DLD1 (cell line): ENCODE measurements around the gene ADAMTSL5.
"Not testable (repeated sequence)": the region's sequence is repeated elsewhere in the genome, so short reads cannot be mapped to it uniquely, and the experiment has no call there.

Experiments
- in situ Hi-C: cut with HindIII; loops from 2 replicates; pipeline ENCODE4 v1.10.0; 2017; ENCODE audit warnings: low sequenced_read_pairs

The ADAMTSL5 gene

GRCh38 chr19:1482361-1483130 is 30.3 kb downstream of the ADAMTSL5 start:
- in situ Hi-C loops: no loop called here

DNA sequence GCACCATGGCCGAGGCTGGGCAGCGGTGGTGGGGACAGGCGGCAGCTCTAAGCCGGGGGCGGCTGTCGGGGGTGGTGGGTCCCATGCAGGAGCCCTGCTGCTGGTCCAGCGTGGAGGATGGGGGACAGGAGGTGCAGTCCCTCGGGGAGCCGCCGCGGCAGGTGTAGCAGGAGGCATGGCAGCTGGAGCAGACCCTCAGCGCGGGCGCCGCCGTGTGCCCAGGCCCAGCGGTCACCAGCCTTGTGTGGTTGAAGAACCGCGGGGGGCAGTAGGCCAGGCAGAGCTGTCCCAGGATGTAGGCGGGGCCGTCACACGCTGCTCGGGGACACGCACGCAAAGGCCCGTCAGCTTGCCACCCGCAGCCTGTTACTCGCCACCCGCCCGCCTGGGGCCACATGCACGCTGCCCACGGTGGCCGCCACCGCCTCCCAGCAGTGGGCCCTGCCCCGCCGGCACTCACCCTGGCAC is 30.9 kb downstream of the ADAMTSL5 start:
- in situ Hi-C loops: no loop called here

DNA sequence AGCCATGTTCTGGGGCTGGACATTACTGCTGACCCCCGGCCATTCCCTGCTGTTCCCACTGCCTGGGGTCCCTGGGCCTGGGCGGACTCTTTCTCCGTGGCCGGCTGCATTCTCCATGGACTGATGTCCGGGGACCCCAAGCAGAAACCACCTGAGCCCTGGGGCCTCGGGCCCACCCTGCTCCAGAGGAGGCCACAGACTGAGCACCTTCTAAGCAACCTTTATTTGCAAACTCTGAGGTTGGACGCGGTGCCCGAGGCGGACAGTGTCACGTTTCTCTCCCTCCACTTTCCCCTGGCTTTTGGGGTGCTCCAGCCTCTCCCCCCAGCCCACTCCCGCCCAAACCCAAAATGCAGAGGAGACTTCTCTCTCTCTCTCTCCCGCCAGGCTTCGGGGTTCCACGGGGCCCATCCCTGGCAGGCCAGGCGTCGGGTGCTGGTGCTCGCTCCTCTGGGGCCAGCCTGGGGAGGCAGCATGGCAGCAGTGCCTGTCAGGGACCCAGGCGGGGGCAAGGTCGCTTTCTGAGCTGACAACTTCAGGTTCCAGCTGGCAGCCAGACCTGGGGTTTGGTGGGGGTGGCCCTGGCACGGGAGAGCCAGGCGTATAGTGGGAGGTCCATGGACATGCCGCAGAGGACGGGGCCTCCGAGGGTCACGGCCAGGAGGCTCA is 31.5 kb downstream of the ADAMTSL5 start:
- in situ Hi-C loops: no loop called here

DNA sequence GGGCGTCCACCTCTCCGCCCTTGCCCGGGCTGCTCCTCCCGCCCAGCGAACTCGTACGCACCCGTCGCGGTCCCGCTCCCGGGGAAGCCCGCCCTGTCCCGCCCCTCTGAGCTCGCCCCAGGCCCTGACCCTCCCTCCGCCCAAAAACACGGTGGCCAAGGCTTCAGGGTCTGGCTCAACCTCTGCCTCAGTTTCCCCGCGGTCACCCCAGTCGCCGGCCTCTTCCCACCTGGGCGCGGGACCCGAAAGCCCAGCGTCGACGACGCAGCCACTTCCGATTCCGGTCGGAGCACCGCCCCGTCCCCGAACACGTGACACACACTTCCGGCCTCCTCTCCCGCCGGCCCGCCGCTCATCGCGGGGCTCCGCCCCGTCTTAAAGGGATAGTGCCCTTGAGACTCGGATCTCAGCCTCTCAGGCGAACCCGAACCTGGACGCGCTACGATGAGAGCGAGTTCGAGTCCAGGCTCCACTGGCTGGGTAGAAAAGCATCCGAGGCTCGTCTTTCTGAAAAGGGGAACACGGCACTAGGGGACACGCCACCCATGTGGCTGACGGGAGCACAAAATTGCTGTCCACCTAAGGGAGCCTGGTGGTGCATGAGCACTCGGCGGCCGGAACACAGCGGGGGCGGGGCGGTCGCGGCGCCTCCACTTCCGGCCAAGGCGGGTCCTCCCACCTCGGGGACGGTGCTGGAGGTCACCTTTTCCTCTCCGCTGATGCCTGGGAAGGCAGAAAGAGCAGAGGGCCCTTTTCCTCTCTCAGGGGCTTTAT is 33.7 kb downstream of the ADAMTSL5 start, which contains the start of gene C19orf25:
Gene C19orf25, minus strand, starts transcription at position 282 of the 774 bp plus-strand sequence. CDS start 312 bp downstream, outside the sequence.
- in situ Hi-C loops: no loop called here

DNA sequence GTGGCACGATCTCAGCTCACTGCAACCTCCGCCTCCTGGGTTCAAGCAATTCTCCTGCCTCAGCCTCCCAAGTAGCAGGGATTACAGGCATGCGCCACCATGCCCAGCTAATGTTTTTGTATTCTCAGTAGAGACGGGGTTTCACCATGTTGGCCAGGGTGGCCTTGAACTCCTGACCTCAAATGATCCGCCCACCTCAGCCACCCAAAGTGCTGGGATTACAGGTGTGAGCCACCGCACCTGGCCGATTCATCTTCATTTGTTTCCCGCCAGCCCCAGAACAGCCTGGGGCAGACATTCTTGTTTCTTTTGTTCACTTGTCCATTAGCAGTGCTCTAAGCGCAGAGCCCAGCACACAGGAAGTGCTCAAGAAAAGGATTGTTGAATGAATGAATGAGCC is 35.8 kb downstream of the ADAMTSL5 start:
- in situ Hi-C loops: not testable (repeated sequence)

GRCh38 chr19:1475751-1476437 is 36.9 kb downstream of the ADAMTSL5 start:
- in situ Hi-C loops: no loop called here

- in situ Hi-C loops: no loop called here
These were observed 38.0 kb downstream of the ADAMTSL5 start for GRCh38 chr19:1474765-1475351.

- in situ Hi-C loops: no loop called here
These were observed 38.6 kb downstream of the ADAMTSL5 start for GRCh38 chr19:1474011-1474764.

DNA sequence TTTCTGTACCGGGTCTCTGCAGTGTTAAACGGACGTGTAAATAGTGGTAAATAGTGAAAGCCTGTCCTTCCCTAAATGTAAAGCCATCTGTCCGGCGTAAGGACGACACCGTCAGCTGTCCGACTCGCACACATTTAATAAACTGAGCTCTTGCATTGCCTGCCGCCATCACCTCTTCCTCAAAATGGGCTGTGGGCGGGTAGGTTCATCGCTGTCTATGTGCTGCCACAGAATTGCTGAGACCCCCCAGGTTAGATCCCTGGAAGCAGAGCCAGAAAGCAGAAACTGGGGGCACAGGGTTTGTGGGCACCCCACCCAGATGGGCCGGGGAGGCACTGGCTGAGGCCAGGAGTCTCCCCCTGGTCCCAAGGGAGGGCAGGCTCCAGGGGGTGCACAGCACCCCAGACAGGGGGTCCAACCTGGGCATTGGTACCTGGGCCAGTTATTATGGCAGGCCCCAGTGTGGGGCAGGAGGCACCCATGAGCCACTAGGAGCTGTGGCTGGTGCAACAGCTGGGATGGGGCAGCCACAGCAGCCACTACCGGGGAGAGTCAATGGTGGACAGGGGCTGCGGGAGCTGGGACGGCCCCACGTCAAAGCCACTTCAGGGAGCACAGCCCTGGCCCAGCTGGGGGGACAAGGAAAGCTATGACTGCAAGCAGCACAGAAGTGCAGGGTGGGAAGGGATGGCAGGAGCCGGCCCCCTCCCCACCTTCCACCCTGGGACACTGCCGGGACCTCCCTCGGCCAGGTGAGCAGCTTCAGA is 39.6 kb downstream of the ADAMTSL5 start:
- in situ Hi-C loops: no loop called here

DNA sequence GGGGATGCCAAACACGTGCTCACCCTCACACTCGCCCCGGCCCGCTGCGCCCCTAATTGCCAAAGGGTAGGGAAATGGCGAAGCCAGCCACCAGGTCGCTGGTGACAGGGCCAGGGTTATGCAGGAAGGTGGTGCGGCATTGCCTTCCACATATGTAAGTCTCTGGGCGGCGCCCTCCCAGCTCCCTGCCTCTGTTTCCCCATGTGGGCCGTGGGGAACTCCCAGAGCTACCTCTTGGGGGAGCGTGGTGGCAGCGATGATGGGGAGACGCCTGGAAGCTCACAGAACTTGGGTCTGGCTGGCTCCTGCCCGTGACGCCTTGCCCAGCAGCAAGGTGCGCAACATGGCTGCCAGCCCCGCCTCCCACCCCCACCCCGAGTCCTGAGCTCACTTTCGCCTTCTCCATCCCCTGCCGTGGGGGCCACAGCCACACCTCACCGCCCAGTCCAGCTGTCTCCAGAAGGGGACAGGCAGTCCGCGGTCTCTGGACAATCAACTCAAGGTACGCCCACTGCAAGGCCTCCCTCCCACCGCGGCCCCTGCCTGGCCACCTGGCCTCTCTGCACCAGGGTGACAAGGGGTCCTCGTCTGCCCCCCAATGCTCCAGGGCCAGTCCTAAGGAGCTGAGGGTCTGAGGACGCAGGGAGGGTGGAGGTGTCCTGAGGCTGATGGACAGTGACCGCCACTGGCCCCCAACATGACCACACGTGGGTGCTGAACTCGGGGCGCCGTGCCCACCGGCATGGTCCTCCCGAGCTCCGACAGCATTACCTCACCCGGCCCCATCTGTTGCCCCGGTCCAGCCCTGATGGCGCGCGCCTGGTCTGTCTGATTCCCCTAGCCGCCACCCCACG is 40.4 kb downstream of the ADAMTSL5 start:
- in situ Hi-C loops: no loop called here

GRCh38 chr19:1471515-1472160 is 41.2 kb downstream of the ADAMTSL5 start:
- in situ Hi-C loops: no loop called here

DNA sequence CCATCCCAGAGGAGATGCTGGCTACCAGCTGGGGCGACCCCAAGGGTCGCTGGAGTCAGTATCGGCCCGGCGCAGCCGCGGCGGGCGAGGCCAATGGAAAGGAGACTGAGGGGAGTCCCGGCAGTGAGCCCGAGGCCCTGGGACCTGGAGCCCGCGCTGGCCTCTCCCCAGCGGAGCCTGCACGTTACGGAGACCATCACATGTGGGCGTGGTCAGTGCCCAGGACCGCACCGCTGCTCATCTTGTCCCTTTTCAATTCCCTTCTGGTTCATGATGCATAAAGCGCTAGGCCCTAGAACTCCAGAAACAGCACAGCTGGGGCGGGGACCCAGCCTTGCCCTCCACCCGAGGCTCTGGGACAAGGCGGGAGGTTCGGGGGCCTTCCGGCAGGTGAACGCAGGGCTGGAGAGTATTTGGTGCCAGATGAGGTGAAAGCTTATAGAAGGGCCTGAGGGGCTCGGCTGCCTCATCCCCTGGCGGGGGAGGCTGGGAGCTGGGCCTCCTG is 41.8 kb downstream of the ADAMTSL5 start:
- in situ Hi-C loops: no loop called here

DNA sequence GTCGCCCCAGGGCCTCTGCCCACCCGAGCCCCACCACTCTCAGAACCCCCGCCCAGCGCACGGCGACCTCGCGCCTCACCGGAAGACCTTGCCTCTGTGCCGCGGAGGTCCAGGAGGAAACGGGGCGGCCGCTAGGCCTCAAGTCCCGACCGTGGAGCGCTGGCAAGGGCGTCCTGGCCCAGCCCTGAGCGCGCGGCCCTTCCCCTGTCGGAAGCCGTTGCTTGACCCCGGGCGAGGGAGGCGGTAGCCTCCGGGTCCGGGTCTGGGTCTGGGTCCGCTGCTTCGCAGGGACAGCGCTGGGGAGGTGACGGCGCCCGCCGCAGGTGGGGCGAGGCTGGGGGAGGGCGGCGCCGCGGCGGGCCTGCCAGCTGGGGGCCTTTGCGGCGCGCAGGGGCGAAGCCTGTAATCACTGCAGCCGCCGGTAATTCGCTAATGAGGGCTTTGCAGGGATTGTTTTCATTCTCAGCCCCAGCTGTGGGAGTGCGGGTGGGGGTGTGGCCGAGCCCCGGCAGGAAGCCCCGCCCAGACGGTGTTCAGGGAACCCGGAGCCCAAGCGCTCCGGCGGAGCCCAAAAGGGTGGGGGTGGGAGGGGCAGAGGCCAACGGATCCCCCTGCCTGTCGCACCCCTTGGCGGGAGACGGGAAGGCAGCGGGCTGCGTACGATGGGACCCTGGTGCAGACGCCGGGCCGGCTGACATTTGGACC is 42.4 kb downstream of the ADAMTSL5 start:
- in situ Hi-C loops: no loop called here

DNA sequence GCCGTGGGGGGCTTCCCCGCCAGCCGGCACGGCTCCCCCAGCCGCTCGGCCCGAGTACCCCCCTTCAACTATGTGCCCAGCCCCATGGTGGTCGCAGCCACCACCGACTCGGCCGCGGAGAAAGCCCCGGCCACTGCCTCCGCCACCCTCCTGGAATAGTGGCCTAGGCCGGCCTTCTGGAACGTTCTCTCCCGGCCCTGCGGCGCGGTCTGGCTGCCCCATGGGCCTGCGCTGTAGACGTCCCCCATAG is 42.8 kb downstream of the ADAMTSL5 start:
- in situ Hi-C loops: no loop called here

GRCh38 chr19:1469255-1470054 is 43.4 kb downstream of the ADAMTSL5 start:
- in situ Hi-C loops: no loop called here

- in situ Hi-C loops: no loop called here
These were observed 44.0 kb downstream of the ADAMTSL5 start for GRCh38 chr19:1468821-1469254.
